Activated effector memory CD4-positive, alpha-beta T cell treated with Interleukin-2 at 50 U/mL for 16 hours (primary cell): ENCODE results near the gene IGF2R.
"Not testable (repeated sequence)": the region's sequence is repeated elsewhere in the genome, so short reads cannot be mapped to it uniquely, and the experiment has no call there.

Experiments used
- DNase-seq: peaks from one replicate; pipeline ENCODE4 v3.0.0-alpha.2; 2020

Gene IGF2R, protein sequence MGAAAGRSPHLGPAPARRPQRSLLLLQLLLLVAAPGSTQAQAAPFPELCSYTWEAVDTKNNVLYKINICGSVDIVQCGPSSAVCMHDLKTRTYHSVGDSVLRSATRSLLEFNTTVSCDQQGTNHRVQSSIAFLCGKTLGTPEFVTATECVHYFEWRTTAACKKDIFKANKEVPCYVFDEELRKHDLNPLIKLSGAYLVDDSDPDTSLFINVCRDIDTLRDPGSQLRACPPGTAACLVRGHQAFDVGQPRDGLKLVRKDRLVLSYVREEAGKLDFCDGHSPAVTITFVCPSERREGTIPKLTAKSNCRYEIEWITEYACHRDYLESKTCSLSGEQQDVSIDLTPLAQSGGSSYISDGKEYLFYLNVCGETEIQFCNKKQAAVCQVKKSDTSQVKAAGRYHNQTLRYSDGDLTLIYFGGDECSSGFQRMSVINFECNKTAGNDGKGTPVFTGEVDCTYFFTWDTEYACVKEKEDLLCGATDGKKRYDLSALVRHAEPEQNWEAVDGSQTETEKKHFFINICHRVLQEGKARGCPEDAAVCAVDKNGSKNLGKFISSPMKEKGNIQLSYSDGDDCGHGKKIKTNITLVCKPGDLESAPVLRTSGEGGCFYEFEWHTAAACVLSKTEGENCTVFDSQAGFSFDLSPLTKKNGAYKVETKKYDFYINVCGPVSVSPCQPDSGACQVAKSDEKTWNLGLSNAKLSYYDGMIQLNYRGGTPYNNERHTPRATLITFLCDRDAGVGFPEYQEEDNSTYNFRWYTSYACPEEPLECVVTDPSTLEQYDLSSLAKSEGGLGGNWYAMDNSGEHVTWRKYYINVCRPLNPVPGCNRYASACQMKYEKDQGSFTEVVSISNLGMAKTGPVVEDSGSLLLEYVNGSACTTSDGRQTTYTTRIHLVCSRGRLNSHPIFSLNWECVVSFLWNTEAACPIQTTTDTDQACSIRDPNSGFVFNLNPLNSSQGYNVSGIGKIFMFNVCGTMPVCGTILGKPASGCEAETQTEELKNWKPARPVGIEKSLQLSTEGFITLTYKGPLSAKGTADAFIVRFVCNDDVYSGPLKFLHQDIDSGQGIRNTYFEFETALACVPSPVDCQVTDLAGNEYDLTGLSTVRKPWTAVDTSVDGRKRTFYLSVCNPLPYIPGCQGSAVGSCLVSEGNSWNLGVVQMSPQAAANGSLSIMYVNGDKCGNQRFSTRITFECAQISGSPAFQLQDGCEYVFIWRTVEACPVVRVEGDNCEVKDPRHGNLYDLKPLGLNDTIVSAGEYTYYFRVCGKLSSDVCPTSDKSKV (N-terminal part only)

DNA sequence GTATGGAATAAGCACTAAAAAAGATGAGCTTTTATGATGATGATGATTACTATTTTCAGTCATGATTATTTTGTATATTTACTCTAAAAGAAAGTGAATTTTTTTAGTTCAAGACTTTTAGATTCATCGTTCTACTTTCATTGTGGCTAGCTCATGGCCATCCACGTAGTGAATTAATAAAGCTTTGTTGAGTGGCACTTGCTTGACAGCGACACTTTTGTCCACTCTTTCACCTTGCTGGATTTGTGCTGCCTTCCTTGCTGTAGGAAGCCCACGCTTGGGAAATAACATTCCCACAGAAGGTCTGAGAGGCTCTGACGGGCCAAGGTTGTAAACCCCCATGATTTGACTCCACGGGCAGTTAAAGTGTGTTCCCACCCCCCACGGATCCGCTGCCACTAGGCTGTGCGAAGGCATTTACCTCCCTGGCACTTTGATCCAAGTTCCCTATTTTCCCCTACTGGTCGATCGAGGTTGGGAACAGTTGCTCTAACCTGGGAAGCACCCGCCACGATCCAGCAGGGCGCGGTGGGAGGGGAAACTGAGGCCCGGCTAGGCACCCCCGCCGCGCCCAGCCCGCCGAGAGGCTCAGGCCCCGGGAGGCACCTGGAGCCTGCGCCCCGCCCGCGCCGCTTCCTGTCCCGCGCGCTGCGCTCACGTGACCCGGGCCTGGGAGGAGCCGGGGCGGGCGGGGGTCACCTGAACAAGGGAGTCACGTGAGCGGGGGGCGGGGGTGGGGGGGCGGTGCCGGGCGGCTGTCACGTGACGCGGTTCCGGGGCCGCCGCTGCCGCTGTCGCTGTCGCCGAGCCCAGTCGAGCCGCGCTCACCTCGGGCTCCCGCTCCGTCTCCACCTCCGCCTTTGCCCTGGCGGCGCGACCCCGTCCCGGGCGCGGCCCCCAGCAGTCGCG, at the start of gene IGF2R:
IGF2R (plus strand) TSS at position 788 of the 909 bp plus-strand sequence. CDS start 165 bp downstream, outside the sequence.
- DNase-seq, result peak; percentile 90

DNA sequence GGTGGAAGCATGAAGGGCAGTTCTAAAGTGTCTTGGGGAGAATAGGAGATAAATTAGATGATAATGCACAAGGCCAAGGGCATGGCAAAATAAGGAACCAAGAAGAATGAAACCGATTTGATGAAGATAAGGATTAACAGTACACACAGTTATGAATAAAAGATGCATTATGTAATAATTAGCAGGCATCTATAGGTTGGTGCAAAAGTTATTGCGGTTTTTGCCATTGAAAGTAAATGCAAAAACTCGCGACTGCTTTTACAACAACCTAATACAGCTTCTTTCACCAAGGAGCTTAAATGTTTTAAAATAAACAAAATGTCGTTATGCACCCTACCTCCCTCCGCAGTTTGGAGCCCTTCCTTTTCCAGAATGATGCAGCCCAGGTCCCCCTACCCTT, 49.1 kb upstream of the IGF2R start:
- DNase-seq, result no peak

DNA sequence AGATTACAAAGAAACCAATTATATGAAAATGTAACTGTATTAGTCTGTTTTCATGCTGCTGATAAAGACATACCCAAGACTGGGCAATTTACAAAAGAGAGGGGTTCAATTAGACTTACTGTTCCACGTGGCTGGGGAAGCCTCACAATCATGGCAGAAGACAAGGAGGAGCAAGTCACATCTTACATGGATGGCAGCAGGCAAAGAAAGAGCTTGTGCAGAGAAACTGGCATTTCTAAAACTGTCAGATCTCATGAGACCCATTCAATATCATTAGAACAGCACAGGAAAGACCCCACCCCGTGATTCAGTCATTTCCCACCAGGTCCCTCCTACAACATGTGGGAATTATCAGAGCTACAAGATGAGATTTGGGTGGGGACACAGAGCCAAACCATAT, 44.7 kb upstream of the IGF2R start:
- DNase-seq, result not testable (repeated sequence)

DNA sequence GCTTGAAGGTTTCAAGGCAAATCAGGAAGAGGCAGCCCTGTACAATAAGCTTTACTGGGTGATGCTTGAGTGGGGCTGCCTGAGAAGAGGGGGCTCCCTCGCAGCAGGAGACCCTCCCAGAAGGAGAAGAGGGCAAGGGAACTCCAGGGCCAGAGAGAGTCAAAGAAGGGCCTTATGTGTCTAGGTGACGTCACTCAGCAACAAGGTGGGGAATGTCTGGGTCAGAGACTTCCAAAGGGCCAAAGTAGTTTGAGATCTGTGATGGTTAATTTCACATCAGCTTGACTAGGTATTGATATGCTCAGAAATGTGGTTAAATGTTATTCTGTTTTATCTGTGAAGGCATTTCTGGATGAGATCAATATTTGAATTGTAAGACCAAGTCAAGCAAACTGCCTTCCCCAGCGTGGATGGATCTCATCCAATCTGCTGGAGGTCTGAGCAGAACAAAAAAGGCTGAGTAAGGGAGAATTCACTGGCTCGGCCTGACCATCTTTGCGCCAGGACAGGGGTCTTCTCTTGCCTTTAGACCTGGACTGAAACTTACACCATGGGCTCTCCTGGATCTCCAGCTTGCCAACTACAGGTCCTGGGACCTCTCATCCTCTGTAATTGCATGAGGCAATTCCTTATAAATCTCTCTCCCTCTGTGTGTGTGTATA, 42.2 kb upstream of the IGF2R start:
- DNase-seq, result no peak

DNA sequence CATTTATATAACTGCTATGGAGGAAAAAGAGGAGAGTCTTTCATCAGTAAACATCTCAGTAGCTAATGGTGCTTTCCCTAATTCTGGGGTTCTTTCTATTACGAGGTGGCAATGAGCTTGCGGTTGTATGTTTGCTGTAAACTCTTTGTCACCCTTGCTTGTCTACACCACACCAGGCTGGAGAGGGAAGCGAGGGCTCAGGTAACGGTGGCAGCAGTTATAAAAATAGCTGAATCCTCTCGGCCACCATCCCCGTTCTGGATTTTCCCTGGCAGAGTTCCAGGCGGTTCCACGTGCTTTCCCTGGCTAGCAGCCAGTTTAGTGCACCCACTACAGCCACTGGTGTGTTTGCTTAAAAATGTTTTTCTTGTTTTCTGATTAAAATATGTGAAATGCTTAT, 39.1 kb upstream of the IGF2R start:
- DNase-seq, result peak; percentile 43

DNA sequence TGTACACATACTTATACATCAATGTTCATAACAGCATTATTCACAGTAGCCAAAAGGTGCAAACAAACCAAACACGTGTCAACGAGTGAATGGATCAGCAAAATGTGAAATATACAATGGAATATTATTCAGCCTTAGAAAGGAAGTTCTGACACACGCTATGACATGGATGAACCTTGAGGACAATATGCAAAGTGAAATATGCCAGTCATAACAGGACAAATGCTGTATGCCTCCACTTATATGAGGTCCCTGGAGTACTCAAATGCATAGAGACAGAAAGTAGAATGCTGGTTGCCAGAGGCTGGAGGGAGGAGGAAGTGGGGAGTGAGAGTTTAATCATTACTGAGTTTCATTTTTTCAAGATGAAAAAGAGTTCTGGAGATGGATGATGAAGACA, 37.8 kb upstream of the IGF2R start:
- DNase-seq, result no peak

DNA sequence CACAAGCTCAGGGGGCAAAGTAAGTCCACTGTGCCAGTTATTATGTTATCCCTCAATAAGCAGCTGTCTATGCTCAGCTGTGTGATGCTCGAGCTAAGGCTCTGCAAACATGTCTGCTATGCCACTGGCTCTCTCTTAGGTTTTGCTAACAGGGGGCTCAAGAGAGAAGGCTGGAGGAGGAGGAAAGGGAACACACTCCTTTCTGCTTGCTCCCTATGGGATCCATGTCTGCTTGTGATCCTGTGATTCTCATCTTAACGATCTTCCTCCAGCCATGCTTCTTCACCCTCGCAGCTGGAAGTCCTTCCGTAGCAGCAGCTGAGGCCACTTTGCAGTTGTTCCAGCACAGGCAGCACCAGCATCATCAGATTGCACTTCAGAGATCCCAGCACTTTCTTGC, 37.0 kb upstream of the IGF2R start:
- no peak for DNase-seq

DNA sequence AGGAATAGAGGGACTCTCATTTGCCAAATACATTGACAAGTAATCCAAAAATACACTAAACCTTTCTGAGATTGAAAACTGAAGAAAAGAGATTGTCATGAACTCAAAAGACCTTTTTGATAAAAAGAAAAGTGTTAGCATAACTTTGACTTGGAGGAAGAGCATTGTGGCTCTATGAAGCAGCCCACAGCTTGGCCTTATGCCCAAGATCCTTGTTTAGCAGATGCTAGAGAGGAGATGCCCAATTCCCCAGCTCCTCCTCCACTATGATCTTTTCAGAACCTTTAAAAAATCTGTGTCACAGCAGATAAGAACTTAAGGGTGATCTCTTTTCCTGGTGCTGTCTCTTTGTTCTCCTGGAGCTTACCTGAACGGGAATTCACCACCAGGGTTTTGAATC, 35.8 kb upstream of the IGF2R start:
- no peak for DNase-seq

DNA sequence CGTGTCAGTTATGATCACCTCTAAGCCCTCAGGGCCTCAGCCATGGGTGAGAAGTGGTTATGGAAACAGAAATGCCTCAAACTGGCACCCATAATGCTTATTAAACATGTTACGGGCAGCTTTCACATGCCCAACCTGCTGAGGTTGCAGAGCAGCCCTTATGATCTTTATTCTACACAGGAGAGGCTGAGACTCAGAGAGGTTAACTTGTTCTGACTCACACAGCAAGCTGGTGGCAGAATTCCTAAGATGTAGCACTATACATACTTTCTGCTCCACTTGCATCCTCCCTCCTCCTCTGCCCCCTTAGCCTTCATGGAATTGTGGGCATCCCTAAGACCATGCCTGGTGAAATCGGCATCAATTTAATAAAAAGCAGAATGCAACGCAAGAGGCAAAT, 34.7 kb upstream of the IGF2R start:
- no peak for DNase-seq

DNA sequence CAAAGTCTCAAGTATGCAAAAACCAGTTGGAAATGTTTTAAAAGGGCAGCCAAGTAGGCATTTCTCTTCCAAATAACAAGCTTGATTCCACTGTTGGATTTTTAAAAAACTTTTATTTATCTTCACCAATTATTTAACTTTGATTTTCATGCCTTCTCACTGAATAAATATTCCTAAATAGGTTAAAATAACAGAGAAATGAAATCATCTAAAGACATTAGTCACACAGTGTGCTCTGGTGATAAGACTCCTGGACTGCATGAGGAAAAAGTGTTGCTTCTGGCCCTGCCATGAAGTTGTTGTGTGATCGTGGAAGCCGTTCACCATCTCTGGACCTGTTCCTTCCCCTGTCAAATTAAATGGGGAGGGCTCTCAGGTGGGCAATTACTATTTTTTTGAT, 33.8 kb upstream of the IGF2R start:
- DNase-seq, result no peak

DNA sequence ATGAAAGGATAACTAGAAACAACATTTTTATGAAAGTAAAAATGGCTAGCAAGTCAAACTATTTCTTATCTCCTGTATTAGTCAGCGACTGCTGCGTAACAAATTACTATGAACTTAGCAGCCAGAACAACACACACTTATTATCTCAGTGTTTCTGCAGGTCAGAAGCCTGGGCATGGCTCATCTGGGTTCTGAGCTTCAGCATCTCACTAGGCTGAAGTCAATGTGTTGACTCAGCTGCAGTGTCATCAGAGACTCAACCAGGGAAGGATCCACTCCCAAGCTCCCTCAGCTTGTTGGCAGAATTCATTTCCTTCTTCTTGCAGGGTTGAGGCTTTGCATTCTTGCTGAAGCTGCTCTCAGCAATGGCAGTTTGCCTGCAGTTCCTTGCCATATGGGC, 33.2 kb upstream of the IGF2R start:
- DNase-seq, result no peak

DNA sequence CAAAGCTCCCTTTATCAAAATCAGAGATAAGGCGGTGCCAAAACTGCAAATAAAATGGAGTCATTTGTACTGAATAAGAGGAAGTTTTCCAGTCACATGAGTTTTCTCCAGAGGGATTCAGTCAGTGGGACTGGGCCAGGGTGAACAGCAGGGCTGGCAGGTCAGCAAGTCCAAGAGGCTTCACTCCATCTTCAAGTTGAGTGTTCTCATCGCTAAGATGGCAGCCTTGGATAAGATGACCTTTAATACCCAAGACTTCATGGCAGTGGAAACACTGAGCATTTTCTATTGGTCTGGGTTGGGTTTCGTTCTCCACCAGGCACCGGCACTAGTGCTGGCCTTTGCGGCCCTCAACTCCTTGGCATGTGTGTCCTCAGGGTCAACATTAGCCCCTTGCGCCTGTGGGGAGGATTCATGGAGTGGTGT, 29.3 kb upstream of the IGF2R start:
- DNase-seq, result no peak

DNA sequence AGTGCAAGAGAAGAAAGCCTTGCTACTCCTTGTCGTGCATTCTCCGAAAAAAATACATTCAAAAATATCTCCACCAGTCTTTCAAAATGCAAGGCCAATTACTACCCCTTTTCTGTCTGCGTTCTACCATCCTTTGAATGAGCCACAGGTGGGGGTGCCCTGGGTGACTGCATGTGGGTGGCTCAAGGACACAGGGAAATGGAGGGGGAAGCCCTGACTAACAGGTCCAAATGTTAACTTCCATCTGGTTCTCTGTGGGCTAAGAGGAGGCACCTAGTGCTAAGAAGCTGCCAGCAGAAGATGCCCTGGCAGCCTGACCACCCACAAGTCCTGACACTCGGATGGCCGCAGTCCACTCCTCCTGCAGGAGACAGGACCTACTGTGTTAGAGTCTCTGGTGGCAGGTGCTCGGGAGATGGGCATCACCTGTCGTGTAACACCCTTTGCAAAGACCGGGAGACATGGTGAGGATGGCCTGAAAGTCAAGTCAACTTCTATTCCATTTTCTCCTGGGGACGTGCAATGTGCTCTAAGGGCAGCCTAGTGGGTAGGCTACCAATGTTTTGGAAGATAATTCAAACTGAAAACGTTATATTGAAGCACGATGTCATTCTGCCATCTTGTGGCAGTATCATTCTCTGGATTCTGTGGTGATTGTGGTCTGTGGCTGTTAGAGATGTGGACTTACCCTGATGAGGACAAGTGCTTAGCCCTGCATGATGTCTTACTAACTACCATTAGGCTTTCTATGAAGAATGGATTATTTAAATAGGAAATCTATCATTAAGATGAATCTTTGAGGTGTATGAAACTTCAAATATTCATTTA, 27.4 kb upstream of the IGF2R start:
- no peak for DNase-seq

DNA sequence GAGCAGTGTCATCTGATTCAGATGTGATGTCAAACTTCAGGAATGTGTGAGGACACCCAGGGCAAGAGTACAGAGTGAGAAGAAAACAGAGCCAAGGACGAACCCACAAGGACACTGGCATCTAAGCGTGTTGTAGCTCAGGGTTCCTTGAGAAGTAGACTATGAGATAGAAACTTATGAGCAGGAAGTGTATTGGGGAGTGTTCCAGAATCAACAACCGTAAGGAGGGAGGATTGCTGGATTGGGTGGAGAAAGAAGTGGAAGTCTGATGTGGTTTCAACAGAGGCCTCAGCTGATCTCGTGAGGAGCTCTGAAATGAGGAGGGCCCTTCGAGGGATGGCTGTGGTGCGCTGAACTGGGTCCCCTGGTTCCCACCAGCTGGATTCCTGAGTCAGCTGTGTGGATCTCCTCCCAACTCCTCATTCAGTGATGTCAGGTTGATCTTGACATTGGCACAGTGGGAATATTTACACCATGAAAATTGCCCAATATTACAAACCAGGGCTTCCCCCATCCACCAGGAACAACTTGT, 25.7 kb upstream of the IGF2R start:
- no peak for DNase-seq

DNA sequence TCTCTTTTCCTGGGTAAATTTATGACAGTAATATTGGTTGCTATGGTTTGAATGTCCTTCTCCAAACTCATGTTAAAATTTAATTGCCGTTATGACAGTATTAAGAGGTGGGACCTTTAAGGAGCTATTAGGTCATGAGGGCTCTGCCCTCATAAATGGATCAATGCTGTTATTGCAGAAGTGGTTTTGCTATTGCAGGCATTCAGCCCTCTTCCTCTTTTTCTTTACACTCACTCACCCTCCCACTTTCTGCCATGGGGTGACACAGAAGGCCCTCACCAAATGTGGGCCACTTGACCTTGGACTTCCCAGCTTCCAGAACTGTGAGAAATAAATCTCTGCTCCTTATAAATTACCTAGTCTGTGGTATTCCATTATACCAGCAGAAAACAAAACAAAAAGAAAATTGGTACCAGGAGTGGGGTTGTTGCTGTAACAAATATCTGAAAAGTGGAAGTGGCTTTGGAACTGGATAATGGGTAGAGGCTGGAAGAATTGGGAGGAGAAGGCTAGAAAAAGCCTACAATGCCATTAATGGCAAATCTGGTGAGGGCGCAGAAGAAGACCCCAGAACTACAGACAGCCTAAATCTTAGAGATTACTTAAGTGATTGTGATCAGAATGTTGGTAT, 24.8 kb upstream of the IGF2R start:
- no peak for DNase-seq

DNA sequence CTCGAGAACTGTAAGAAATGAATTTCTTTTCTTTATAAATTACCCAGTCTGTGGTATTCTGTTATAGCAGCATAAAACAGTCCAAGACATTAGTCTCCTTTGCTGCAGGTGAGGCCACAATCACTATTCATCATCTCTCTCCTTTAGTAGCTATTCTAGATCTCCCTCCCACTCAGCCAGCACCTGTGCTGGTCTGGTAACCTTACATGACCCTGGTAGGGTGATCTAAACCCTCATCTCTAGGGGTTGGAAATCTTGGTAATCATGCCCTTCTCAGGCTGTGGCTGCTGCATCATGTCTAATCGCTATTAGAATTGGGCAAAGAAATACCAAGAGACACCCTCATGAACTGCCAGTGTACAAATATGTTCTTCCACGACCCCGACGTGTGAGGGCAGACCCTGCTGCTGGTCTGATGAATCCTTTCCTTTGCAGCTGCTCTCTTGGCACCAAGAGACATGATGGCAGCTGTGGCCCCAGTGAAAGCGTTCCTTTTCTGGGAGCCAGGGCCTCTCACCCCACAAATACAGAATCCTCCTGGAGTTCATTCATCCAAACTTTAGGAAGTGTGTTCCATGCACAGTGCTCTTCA, 23.0 kb upstream of the IGF2R start:
- DNase-seq, result no peak

DNA sequence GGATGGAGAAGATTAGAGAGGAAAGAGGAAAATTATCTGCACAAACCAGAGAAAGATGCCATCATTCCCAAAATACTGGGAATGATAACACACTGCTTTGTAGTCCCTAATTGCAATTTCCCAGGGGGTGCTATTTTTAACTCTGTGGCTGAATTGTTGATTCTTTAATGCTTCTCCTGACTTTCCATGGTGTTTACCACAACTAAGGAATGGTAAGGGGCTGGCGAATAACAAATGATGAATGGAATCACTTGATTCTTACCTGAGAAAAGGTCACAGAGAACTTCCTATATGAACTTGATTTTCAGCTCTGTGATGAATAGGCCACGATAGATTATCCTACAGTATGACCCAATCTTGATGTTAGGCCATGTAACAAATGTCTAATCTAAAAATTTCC, 22.0 kb upstream of the IGF2R start:
- no peak for DNase-seq

DNA sequence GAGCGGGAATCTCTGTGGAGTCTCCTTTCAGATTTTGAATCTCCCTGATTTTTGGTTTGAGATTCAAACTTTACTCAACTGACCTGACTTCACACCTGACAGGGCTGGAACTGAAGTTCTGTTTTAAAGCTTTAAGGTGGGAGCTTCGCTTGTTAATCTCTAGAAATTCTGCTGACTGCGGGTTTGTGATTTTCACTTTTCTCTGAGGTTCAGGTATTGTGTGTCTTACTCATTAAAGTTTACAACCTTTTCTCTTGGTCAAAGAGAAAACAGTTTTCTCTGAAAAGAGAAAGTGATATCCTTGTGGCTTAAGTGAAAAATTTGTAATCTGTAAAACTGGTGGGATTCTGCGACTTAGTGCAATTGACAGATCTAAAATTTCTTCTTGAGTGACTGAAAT, 20.7 kb upstream of the IGF2R start:
- no peak for DNase-seq

DNA sequence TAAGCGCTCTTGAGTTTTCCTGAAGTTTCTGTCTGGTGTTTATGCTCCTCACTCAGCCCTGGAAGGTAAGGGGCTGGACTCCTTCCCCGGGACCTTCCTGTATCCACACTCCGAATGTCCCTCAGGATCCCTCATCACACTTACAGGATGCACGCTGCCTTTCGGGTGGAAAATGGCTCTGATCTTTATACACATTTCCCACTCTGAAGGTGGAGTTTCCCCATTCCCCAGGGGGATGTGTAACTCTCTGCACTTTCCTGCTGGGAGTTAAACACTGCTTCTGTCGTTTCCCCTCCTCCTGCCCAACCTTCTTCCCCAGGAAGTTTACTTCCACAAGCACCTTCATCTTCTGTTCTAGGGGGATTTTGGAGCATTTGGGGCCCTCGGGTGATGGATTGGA, 17.1 kb upstream of the IGF2R start:
- no peak for DNase-seq
